NOMO-1 (cell line): ENCODE results near the gene TFAP2C.
"Not testable (repeated sequence)": the region's sequence is repeated elsewhere in the genome, so short reads cannot be mapped to it uniquely, and the experiment has no call there.

Experiments used
- DNase-seq, 2 experiments: peaks; one replicate each; lab custom pipeline; 2025; ENCODE audit not compliant: unreplicated experiment in 2 of 2; lab: John Stamatoyannopoulos, UW

TFAP2C gene

DNA sequence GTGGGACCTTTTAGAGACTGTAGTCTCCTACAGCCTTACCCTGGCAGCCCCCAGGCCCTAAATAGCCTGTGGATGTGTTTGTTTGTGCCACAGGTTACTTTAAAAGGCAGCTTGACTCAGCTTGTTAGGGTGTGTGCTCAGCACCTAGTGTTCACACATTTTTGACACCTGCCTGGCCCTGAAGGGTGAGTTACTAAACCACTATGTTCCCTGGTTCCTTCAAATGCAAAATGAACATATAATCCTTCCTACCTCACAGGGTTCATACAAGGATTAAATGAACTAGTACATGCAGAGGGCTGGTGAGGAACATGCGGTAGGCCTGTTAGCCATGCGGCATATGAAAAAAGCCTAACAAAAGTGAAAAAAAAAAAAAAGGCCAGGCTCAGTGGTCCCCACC lies 14.9 kb upstream of the TFAP2C start:
- DNase-seq, result no peak

GRCh38 chr20:56616716-56617115 lies 12.4 kb upstream of the TFAP2C start:
- DNase-seq, result no peak

- no peak for DNase-seq
These were observed 11.6 kb upstream of the TFAP2C start for GRCh38 chr20:56617489-56617888.

GRCh38 chr20:56621730-56622129 lies 7.4 kb upstream of the TFAP2C start:
- DNase-seq, result no peak

GRCh38 chr20:56623930-56624329 lies 5.2 kb upstream of the TFAP2C start:
- not testable (repeated sequence) for DNase-seq

DNA sequence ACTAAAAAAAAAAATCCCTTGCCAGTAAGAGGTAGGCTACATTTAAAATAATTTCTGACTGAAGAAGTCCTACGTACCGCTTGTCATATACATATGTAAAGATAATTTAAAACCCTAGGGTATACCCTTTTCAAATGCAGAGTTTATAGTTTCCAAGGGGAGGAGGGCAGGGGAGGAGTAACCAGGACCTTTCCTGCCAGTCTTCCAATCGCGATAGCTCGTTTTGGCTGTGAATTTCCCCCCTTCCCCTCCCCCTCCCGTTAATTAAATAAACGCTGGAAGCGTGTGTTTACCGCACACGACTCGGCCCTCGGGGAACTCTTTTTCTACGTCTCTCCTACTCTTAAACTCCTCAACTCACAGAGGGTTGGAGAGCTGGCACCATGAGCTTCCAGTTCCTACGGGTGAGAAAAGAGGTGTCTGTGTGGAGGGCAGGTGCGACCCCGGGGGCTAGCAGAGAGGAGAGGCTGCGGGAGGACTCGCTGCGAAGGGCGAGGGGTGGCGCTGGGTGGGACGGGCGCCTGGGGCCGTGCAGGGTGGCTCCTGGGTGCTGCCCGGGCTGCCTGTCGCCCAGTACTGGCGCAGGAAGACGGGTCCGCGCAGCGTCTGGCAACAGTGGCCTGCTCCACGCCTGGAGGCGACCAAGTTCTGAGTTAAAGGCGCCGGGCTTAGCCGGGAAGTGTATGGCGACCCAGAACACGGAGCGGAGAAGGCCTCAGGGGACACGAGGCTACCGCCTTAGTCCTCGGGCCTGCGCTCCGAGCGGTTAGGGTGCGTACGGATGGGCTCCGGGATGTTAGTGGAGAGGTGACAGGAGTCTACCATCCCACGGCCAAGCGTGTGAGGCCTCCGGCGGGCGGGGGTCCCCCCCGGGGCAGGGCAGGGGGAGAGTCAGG lies 4.1 kb upstream of the TFAP2C start:
- DNase-seq, result no peak

DNA sequence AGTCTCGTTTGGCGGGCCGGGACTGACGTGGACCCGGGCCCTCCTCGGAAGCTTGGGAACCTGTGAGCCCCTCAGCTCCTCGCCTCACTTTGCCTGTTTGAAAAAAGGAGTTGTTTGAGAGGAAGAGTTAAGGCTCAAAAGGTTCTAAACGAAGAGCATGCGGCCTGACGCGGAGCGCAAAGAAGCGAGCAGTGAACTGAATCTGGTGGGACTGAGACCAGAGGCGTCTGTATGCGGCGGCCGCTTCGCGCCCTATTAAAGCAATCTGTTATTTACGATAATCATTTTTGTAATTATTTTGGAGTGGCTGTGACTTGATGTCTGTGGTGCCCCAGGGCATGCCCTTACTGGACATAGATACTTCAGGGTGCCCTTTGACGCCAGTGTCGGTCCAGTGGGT lies 3.3 kb upstream of the TFAP2C start:
- no peak for DNase-seq

- DNase-seq, result peak in 1 of 2 experiments; percentile 11
These were observed 2.6 kb upstream of the TFAP2C start for GRCh38 chr20:56626367-56627121.

GRCh38 chr20:56627122-56628014 lies 1.7 kb upstream of the TFAP2C start:
- no peak for DNase-seq

GRCh38 chr20:56628015-56628872 lies 862 bp upstream of the TFAP2C start:
- DNase-seq, result no peak

- DNase-seq, result no peak
These were observed 469 bp downstream of the TFAP2C start for GRCh38 chr20:56629464-56630085.

GRCh38 chr20:56630086-56630493 lies 984 bp downstream of the TFAP2C start:
- peak; percentile 57 to 65 for DNase-seq

DNA sequence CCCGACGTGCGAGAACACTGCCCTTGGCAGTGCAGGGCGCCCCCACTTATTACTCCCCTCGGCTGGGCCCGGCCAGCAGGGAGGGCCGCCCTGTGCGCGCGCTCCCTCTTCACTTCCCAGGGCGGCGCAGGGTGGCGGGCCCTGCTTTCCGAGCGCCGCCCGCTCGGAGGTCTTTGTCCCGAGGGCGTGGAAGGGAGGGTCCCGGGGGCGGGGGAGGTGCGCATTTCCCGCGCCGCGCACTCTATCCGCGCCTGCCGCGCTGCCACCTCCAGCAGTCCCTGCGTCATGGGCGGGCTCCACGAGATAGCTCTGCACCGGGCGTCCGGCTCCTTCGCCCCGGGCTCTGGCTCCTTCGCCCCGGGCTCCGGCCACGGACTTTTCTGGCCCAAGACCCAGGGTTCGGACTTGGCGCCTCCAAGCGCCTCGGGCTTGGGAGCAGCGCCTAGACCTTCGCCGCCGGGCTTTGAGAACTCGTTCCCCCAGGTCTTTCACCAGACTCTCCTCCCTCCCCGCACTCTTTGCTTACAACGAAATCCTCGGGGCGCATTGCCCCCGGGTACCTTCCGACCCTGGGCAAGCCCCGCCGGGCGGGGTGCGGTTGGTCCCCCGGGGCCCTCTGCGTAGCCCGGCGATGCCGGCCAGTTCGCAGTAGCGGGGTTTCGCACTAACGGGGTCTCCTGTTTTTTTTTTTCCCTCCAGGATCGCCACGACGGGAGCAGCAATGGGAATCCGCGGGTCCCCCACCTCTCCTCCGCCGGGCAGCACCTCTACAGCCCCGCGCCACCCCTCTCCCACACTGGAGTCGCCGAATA lies 1.6 kb downstream of the TFAP2C start:
- no peak for DNase-seq

DNA sequence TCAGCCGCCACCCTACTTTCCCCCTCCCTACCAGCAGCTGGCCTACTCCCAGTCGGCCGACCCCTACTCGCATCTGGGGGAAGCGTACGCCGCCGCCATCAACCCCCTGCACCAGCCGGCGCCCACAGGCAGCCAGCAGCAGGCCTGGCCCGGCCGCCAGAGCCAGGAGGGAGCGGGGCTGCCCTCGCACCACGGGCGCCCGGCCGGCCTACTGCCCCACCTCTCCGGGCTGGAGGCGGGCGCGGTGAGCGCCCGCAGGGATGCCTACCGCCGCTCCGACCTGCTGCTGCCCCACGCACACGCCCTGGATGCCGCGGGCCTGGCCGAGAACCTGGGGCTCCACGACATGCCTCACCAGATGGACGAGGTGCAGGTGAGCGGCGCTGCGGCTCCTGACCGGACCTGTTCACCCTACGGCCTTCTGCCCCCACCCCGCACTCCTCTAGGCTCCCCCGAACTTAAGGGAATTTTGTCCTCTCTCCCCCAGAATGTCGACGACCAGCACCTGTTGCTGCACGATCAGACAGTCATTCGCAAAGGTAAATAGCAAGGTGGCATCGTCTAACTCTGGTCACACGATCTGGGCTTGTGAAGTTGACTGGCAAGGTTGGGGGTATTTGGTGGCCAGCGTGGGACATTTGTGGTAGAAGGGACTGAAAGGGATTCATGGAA lies 2.3 kb downstream of the TFAP2C start:
- no peak for DNase-seq

GRCh38 chr20:56631990-56632327 lies 2.9 kb downstream of the TFAP2C start:
- no peak for DNase-seq

GRCh38 chr20:56634307-56634706 lies 5.2 kb downstream of the TFAP2C start:
- DNase-seq, result no peak

DNA sequence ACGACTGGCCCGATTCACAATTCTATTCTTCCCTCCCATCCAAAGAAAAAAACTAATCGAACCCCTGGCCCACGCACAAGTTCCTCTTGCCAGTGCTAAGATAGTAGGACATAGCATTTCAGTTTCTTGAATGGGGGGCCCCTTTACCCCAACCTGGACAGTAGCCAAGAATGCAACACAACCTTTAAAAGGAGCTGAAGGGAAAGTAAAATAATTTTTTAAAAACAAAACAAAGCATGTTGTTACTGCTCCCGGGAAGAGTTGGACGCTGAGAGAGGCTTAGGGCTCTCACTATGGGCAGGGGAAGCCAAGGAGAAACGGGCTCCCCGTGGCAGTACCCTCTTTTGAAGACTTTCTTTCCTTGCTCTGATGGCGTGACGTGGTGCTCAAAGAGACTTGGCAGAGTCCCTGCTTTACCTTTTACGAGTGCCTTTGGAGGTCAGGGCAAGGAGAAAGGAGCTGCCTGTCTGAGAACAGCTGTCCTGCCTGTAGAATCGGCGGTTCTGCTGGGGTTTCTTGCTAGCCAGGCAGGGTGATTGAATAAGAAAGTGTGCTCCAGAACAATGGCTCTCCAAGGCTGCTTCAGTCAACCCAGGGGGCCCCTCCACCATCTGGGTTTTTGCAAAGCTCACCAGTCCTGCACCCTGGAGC lies 5.8 kb downstream of the TFAP2C start:
- DNase-seq, result no peak

- no peak for DNase-seq
These were observed 7.6 kb downstream of the TFAP2C start for GRCh38 chr20:56636716-56637115.
